Activated T-helper 1 cell treated with anti-CD3 and anti-CD28 coated beads, Interleukin-12 subunit alpha, Interleukin-12 subunit beta, Interleukin-2, Interleukin-4 antibody, amounts not matched to agents 30 ng/mL and 10 ng/mL and 1 ng/mL, durations not matched to agents 14 hours and 24 hours and 36 hours (primary cell): ENCODE results near the gene RSL24D1. TPM values are rescaled to one million over a fixed set of nuclear protein-coding genes. Genes with fewer than 3 reads are reported as not detected.
"Not testable (repeated sequence)": the region's sequence is repeated elsewhere in the genome, so short reads cannot be mapped to it uniquely, and the experiment has no call there.

ENCODE experiments used
- DNase-seq: peaks from one replicate; pipeline ENCODE4 v3.0.0; 2021; ENCODE audit warnings: low spot score
- H3K27ac Mint-ChIP-seq: one replicate; pipeline ENCODE4 v1.8.0; 2021; ENCODE audit warnings: mild to moderate bottlenecking, mixed read lengths
- H3K27me3 Mint-ChIP-seq: one replicate; pipeline ENCODE4 v1.8.0; 2022; ENCODE audit warnings: mild to moderate bottlenecking, moderate library complexity, mixed read lengths; ENCODE audit not compliant: insufficient read depth
- H3K36me3 Mint-ChIP-seq: one replicate; pipeline ENCODE4 v1.8.0; 2021; ENCODE audit warnings: low read depth, mixed read lengths
- H3K4me1 Mint-ChIP-seq: one replicate; pipeline ENCODE4 v1.8.0; 2021; ENCODE audit warnings: low read depth, mixed read lengths
- H3K4me3 Mint-ChIP-seq: one replicate; pipeline ENCODE4 v1.8.0; 2021; ENCODE audit warnings: mild to moderate bottlenecking, moderate library complexity, mixed read lengths
- H3K9me3 Mint-ChIP-seq: one replicate; pipeline ENCODE4 v1.8.0; 2021; ENCODE audit warnings: mixed read lengths
- intact Hi-C: fragments of 100-400 bp; cut with micrococcal nuclease; formaldehyde crosslinking; loops from one replicate; pipeline ENCODE4 v1.15.1; 2024
- total RNA-seq: library from RNA; stranded (reverse); gene quantifications from 2 replicates; pipeline ENCODE4 v1.2.3, GENCODE V29; 2022

The RSL24D1 gene
- total RNA-seq, 1 donor from 2014 or later, result 111 TPM

DNA sequence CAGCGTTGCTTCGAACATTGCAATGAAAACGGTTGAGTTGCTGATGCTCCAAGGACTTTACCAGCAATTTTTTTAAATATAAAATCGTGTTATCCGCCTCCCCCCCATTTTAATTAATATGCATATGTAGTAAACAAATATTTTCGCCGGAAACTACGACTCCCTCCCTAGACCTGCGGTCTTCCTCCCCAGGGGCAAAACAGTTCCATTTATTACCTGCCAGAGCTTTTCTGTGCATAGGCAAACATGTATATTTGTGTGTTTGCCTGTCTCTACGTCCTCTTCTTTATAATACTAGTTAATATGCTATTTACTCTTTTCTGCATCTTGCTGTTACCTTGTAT, 593 bp upstream of the RSL24D1 start:
- intact Hi-C loops, result loop anchor here (1.0 to 10.0 kb wide), 8 partner anchors 20 to 797 kb away; partner anchors contain the start of genes CCPG1, NEDD4, PIERCE2 and PIGB
- Mint-ChIP-seq H3K9me3 (peaks cover 5% of the 10 kb centered on the region), H3K4me1 (no peaks in the 10 kb centered on the region), H3K36me3 (peaks cover 24% of the 10 kb centered on the region), H3K4me3 (no peak overlapping the region), H3K27ac (no peak overlapping the region), H3K27me3 (no peaks in the 10 kb centered on the region)
- DNase-seq, result no peak

DNA sequence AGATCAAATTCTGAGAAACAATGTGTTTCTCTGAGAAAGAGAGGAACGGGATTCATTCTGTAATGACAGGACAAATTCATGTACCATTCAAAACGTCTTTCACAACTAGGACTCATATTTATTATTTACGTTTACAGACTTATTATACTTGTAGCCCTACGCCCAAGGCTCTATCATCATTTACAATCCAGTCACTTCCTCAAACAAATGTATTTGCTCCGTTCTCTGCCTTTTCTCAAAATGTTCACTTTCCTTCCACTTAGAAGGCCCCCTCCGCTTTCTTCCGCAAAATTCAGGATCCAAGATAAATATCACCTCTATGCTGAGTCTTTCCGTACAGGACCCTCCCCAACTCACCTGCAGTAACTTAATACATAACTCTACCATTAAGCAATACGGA, 745 bp downstream of the RSL24D1 start:
- peaks cover 8% of the 10 kb centered on the region for H3K4me1 Mint-ChIP-seq
- H3K9me3 Mint-ChIP-seq, result peaks cover 5% of the 10 kb centered on the region
- no peak overlapping the region for H3K4me3 Mint-ChIP-seq
- H3K36me3 Mint-ChIP-seq, result peaks cover 32% of the 10 kb centered on the region
- DNase-seq, result no peak
- H3K27ac Mint-ChIP-seq, result no peak overlapping the region
- intact Hi-C loops, result loop anchor here (2.0 to 10.0 kb wide), 3 partner anchors 241 to 799 kb away; partner anchors contain the start of gene NEDD4
- H3K27me3 Mint-ChIP-seq, result no peaks in the 10 kb centered on the region

DNA sequence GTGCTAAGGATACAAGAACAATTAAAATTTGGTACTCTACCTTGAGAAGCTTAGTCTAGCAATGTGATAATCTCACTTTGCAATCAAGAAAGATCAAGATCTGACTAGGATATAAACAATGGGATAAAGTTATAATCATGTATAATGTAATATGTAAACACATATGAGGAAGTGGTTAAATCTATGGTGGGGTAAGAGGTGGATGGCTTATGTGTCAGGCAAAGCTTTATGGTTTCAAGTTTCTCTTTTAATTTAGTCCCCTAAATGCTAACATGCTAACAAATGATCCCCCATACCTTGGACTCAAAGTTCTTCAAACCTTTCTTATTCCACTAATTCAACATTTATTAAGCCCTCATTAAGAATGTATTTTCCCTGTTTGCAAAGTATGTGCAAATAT, 2.5 kb downstream of the RSL24D1 start:
- no peaks in the 10 kb centered on the region for H3K27me3 Mint-ChIP-seq
- no peak overlapping the region for H3K4me3 Mint-ChIP-seq
- peaks cover 37% of the 10 kb centered on the region for H3K36me3 Mint-ChIP-seq
- H3K4me1 Mint-ChIP-seq, result peaks cover 14% of the 10 kb centered on the region
- H3K27ac Mint-ChIP-seq, result no peak overlapping the region
- no peak for DNase-seq
- intact Hi-C loops, result loop anchor here (10.0 kb wide), 1 partner anchor 801 kb away; the partner anchor contains the start of gene NEDD4
- peaks cover 3% of the 10 kb centered on the region for H3K9me3 Mint-ChIP-seq

DNA sequence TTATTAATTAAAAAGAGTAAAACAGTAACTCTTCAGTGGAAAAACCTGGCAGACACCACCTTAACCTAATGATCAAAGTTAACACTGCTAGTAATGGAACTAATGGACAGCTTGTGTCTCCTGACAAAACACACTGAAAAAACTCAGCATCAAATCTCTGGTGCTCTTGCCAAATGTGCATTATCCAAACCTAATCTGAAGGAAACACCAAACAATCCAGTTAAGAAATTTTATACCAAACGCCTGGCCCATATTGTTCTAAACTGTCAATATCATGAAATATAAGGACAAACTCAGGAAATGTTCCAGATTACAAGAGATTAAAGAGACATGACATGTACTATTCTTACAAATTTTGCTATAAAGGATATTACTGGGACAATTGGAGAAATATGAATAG, 10.4 kb downstream of the RSL24D1 start:
- Mint-ChIP-seq H3K9me3 (no peaks in the 10 kb centered on the region), H3K36me3 (peaks cover 65% of the 10 kb centered on the region), H3K27ac (no peak overlapping the region)

DNA sequence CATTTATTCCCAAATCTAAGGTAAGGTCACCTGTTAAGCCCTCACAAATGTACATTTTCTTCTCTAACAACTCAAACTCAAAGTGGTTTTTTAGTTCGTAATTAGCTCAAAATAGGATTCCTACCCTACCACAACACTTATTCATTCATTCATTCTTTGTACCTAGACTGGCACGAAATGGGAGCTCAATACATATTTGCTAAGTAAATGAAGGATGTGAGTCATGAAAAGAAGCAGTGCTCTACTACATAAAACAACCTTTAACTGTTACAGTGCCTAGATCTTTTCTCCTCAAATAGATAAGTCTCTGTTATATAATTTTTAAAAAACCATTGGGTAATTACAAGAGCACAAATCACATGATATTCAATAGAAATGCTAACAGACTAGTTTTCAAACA, 13.1 kb downstream of the RSL24D1 start:
- Mint-ChIP-seq H3K27me3 (no peaks in the 10 kb centered on the region), H3K9me3 (no peaks in the 10 kb centered on the region), H3K4me3 (no peak overlapping the region), H3K36me3 (peaks cover 58% of the 10 kb centered on the region), H3K27ac (no peak overlapping the region), H3K4me1 (peaks cover 41% of the 10 kb centered on the region)
- no peak for DNase-seq
- intact Hi-C loops, result no loop called here

More for the DNA sequence above, 10.4 kb downstream of the RSL24D1 start:
- Mint-ChIP-seq H3K4me1 (peaks cover 51% of the 10 kb centered on the region), H3K27me3 (no peaks in the 10 kb centered on the region), H3K4me3 (no peak overlapping the region)
- intact Hi-C loops, result no loop called here
- no peak for DNase-seq

DNA sequence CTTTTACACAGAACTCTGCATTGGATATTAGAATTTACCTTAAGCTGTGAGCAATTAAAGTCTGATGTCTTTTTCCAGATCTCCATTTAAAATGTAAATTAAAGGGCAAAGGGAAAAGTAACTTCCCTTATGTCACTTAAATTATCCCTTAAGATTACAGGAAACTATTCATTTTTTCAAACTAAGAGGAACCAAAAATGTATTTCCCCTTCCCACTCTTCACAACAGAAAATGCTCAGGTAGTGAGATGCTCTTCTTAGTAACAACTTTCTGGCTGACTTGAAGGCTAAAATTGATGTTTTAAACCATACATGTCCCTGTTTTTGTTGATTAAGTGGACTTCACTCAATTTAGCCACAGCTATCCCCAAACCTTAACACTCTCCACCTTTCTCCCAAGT, 17.6 kb downstream of the RSL24D1 start:
- Mint-ChIP-seq H3K36me3 (peaks cover 33% of the 10 kb centered on the region), H3K4me1 (peaks cover 5% of the 10 kb centered on the region), H3K9me3 (no peaks in the 10 kb centered on the region), H3K27me3 (no peaks in the 10 kb centered on the region), H3K27ac (no peak overlapping the region), H3K4me3 (no peak overlapping the region)
- intact Hi-C loops, result no loop called here
- DNase-seq, result no peak

DNA sequence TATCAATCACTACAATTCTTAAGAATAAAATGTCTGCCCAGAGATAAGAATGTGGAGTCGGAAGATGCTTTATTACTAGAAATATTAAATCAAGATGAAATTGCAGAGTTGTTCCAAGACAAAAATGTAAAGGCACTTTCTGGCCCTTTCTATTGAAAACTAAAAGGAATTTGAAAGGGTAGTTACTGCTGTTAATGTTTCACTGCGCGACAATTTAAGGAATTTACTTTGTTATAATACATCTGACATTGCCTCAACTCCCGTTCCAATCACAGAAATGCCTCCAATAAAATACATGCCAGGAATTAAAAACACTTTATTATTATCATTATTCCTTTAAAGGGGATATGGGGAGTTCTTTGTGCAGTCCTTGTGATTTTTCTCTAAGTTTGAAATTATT, 26.4 kb downstream of the RSL24D1 start:
- intact Hi-C loops, result no loop called here
- no peak for DNase-seq
- H3K4me1 Mint-ChIP-seq, result no peaks in the 10 kb centered on the region
- no peaks in the 10 kb centered on the region for H3K9me3 Mint-ChIP-seq
- H3K36me3 Mint-ChIP-seq, result no peaks in the 10 kb centered on the region
- no peak overlapping the region for H3K27ac Mint-ChIP-seq
- H3K4me3 Mint-ChIP-seq, result no peak overlapping the region
- no peaks in the 10 kb centered on the region for H3K27me3 Mint-ChIP-seq

DNA sequence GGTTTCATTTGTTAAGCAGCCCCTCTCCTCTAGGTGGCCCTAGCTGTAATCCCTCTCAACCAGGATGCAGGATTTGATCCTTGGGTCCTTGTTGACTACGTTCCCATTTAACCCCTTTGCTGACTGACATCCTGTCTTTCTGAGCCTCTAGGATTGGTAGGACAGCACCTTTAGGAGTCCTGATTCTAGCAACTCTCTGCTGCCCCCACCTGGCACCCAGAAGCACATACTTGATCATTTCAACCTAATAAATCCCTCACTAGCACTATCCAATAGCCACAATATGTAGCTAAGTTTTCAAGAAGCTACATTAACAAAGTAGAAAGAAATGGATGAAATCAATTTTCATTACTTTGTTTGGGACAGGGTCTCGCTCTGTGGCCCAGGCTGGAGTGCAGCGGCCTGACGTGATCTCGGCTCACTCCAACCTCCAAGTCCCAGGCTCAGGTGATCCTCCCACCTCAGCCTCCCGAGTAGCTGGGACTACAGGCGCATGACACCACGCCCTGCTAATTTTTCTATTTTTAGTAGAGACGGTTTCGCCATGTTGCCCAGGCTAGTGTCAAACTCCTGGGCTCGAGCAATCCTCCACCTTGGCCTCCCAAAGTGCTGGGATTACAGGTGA, 28.3 kb downstream of the RSL24D1 start:
- H3K9me3 Mint-ChIP-seq, result no peaks in the 10 kb centered on the region
- peak; percentile 7 for DNase-seq
- H3K4me3 Mint-ChIP-seq, result no peak overlapping the region
- no peaks in the 10 kb centered on the region for H3K36me3 Mint-ChIP-seq
- H3K27ac Mint-ChIP-seq, result no peak overlapping the region
- no peaks in the 10 kb centered on the region for H3K4me1 Mint-ChIP-seq
- H3K27me3 Mint-ChIP-seq, result no peaks in the 10 kb centered on the region
- intact Hi-C loops, result loop anchor here (1.0 to 5.0 kb wide), 2 partner anchors 267 to 1086 kb away; no protein-coding TSS in a partner anchor

DNA sequence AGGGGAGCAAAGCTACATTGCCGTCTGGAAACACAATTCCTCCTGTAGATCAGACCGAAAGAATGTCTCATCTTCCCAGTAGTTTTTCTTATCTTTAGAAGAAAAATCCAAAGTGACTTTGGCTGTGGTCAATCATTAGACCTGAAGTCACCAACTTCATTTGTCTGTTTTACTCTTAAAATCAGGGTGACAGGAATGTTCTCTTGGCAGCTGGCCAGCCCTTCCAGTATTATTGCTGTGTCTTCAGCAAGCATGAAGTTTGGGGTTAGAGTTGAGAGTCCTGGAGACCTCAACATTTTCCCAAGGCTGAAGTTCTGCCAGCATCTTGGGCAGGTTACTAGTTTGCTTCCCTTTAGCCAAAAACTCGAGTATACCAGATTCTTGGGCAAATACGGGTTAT, 32.5 kb downstream of the RSL24D1 start:
- no peak for DNase-seq
- H3K9me3 Mint-ChIP-seq, result no peaks in the 10 kb centered on the region
- H3K27me3 Mint-ChIP-seq, result no peaks in the 10 kb centered on the region
- intact Hi-C loops, result no loop called here
- H3K4me1 Mint-ChIP-seq, result no peaks in the 10 kb centered on the region
- no peak overlapping the region for H3K4me3 Mint-ChIP-seq
- H3K36me3 Mint-ChIP-seq, result no peaks in the 10 kb centered on the region
- H3K27ac Mint-ChIP-seq, result no peak overlapping the region

DNA sequence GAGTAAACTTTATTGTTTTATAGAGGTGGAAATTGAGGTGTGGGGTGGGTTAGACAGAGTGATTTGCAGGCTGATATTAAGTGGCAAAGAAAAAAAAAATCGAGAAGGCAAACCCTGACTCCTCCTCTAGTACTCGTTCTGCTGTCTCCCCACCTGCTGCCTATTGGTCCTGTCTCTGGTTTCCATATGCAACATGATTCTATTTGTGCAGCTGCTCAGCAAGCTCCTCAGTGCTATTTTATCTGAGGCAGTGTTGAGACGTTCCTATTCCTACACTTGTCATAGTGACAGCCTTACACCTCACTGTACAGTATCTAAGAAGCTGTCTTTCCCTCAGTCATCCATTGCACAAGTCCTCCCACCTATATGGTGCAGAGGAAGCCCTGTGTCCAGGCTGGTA, 45.1 kb downstream of the RSL24D1 start:
- H3K36me3 Mint-ChIP-seq, result no peaks in the 10 kb centered on the region
- no peaks in the 10 kb centered on the region for H3K4me1 Mint-ChIP-seq
- H3K9me3 Mint-ChIP-seq, result no peaks in the 10 kb centered on the region
- DNase-seq, result no peak
- intact Hi-C loops, result no loop called here
- no peak overlapping the region for H3K4me3 Mint-ChIP-seq
- no peak overlapping the region for H3K27ac Mint-ChIP-seq
- peaks cover 2% of the 10 kb centered on the region for H3K27me3 Mint-ChIP-seq

DNA sequence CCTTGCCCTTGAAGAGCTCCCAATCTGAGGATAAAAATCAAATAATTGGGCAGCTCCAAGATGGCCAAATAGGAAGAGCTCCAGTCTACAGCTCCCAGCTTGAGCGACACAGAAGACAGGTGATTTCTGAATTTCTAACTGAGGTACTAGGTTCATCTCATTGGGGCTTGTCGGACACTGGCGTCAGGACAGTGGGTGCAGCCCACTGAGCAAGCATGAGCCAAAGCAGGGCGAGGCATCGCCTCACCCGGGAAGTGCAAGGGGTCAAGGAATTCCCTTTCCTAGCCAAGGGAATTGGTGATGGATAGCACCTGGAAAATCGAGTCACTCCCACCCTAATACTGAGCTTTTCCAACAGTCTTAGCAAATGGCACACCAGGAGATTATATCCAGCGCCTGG, 53.6 kb downstream of the RSL24D1 start:
- H3K36me3 Mint-ChIP-seq, H3K9me3 Mint-ChIP-seq, H3K4me3 Mint-ChIP-seq, H3K4me1 Mint-ChIP-seq, intact Hi-C loops, DNase-seq, H3K27me3 Mint-ChIP-seq, H3K27ac Mint-ChIP-seq: not testable (repeated sequence)

DNA sequence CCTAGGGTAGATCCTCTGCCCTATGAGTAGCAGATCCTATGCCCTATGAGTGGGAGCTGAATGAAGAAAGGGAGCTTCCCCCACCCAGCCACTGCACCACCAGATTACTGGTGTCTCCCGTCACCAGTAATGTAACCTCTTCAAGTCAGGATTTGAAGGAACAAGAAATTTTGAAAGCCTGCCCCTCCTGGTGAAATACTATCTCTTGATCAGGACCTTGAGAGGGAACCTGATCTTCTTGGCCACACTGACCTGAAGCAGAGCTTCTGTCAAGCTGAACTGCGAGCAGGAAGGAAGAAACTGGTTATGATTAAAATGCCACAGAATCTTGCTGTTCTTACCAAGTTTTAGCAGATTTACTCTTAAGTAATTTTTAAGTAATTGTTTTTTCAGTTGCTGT, 62.8 kb downstream of the RSL24D1 start:
- H3K4me1 Mint-ChIP-seq, result no peaks in the 10 kb centered on the region
- intact Hi-C loops, result no loop called here
- no peak overlapping the region for H3K4me3 Mint-ChIP-seq
- H3K9me3 Mint-ChIP-seq, result peaks cover 33% of the 10 kb centered on the region
- peaks cover 2% of the 10 kb centered on the region for H3K36me3 Mint-ChIP-seq
- no peak for DNase-seq
- no peak overlapping the region for H3K27ac Mint-ChIP-seq
- peaks cover 6% of the 10 kb centered on the region for H3K27me3 Mint-ChIP-seq

DNA sequence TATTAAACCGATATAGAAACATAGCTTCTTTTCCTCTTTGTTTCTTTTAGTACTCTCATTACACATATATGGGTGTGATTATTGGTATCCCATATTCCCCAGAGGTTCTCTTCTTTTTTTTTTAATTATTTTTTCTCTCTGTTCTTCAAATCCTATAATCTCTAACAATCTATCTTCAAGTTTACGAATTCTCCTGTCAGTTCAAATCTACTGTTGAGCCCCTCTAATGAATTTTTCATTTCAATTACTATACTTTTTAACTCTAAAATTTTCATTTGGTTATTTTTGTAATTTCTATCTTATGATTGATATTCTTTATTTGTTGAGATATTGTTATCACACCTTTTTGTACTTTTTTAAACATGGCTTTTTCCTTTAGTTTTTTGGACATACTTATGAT, 64.1 kb downstream of the RSL24D1 start:
- intact Hi-C loops, result no loop called here
- DNase-seq, result no peak
- peaks cover 33% of the 10 kb centered on the region for H3K9me3 Mint-ChIP-seq

More for the DNA sequence above, 64.1 kb downstream of the RSL24D1 start:
- Mint-ChIP-seq H3K4me3 (no peak overlapping the region), H3K36me3 (peaks cover 2% of the 10 kb centered on the region), H3K4me1 (no peaks in the 10 kb centered on the region), H3K27ac (no peak overlapping the region), H3K27me3 (peaks cover 2% of the 10 kb centered on the region)
